DOHH2 (cell line): ENCODE data around the gene TNRC18.
"Not testable (repeated sequence)": the region's sequence is repeated elsewhere in the genome, so short reads cannot be mapped to it uniquely, and the experiment has no call there.

ENCODE experiments used
- EZH2phosphoT487 ChIP-seq: fragments of 200-600 bp; sonication (generic); IDR thresholded peaks from 2 replicates; pipeline ENCODE4 v1.6.1; 2017; ENCODE audit warnings: borderline replicate concordance, mild to moderate bottlenecking, antibody characterized with exemption, low read length, moderate library complexity, mixed read lengths
- TF ChIP-seq, protein P1 (sequence below): fragments of 200-600 bp; sonication (generic); IDR thresholded peaks from one replicate; pipeline ENCODE4 v1.5.1; 2014; ENCODE audit warnings: antibody characterized with exemption, mild to moderate bottlenecking, low read depth, low read length; ENCODE audit not compliant: poor library complexity, severe bottlenecking

DNA sequence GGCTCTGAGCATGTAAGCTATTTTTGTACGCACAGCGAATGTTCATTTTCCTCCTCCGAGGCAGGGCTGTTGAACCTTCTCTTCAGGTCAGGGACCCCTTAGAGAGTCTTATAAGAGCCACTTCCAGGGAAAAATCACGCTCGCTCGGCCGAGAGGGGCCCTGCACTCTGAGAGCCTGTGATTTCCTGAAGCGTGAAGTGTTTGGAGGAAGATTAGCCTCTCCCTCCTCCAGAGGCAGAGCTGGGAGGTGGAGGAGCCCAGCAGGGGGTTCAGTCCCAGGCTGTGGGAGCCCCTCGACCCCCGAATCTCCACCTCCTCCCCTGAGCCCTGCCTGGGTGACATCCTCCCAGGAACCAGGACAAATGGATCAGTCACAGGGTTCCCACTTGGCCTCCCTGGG lies 160.6 kb downstream of the TNRC18 start:
- TF ChIP-seq, protein P1, sequence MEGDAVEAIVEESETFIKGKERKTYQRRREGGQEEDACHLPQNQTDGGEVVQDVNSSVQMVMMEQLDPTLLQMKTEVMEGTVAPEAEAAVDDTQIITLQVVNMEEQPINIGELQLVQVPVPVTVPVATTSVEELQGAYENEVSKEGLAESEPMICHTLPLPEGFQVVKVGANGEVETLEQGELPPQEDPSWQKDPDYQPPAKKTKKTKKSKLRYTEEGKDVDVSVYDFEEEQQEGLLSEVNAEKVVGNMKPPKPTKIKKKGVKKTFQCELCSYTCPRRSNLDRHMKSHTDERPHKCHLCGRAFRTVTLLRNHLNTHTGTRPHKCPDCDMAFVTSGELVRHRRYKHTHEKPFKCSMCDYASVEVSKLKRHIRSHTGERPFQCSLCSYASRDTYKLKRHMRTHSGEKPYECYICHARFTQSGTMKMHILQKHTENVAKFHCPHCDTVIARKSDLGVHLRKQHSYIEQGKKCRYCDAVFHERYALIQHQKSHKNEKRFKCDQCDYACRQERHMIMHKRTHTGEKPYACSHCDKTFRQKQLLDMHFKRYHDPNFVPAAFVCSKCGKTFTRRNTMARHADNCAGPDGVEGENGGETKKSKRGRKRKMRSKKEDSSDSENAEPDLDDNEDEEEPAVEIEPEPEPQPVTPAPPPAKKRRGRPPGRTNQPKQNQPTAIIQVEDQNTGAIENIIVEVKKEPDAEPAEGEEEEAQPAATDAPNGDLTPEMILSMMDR: not testable (repeated sequence)
- TF ChIP-seq EZH2phosphoT487: not testable (repeated sequence)
